ENCODE data around the gene CACTIN. TPM values are rescaled to one million over a fixed set of nuclear protein-coding genes. Genes with fewer than 3 reads are reported as not detected.

Gene CACTIN
- total and polyA plus RNA-seq, 2 experiments from 2014 or later = 19.4 to 49.0 TPM

DNA sequence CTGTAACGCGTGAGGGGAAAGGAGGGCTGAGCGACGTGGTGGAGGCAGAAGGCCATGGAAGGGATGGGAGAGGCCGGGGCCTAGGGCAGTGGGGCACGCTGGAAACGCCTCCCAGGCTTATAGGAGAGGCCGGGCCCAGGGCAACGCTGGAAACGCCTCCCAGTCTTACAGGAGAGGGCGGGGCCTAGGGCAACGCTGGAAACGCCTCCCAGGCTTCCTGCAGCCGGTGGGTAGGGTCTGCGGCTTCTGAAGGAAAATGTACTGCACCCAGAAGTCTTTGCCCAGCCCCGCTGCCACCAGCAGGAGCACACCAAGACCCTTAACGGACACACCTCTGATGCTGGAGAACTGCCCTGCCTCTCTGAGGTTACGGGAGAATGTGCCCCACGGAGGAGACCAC is 9.1 kb downstream of the CACTIN start:
- H3K27ac ChIP-seq = no peak overlapping the region
- no peaks in the 10 kb centered on the region for H3K9me3 ChIP-seq (ENCODE audit: low read depth)
- H3K4me3 ChIP-seq = no peak overlapping the region
- no peak for DNase-seq (ENCODE audit: low read depth in 1 of 2, low spot score in 1 of 2)
- no peaks in the 10 kb centered on the region for H3K27me3 ChIP-seq
- H3K4me1 ChIP-seq (ENCODE audit: low read depth) = no peaks in the 10 kb centered on the region
- no peaks in the 10 kb centered on the region for H3K36me3 ChIP-seq
- TF ChIP-seq, protein P1, sequence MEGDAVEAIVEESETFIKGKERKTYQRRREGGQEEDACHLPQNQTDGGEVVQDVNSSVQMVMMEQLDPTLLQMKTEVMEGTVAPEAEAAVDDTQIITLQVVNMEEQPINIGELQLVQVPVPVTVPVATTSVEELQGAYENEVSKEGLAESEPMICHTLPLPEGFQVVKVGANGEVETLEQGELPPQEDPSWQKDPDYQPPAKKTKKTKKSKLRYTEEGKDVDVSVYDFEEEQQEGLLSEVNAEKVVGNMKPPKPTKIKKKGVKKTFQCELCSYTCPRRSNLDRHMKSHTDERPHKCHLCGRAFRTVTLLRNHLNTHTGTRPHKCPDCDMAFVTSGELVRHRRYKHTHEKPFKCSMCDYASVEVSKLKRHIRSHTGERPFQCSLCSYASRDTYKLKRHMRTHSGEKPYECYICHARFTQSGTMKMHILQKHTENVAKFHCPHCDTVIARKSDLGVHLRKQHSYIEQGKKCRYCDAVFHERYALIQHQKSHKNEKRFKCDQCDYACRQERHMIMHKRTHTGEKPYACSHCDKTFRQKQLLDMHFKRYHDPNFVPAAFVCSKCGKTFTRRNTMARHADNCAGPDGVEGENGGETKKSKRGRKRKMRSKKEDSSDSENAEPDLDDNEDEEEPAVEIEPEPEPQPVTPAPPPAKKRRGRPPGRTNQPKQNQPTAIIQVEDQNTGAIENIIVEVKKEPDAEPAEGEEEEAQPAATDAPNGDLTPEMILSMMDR (IDR thresholded peaks at IDR 0.05; ENCODE audit: low read depth, low read length) = no peak

DNA sequence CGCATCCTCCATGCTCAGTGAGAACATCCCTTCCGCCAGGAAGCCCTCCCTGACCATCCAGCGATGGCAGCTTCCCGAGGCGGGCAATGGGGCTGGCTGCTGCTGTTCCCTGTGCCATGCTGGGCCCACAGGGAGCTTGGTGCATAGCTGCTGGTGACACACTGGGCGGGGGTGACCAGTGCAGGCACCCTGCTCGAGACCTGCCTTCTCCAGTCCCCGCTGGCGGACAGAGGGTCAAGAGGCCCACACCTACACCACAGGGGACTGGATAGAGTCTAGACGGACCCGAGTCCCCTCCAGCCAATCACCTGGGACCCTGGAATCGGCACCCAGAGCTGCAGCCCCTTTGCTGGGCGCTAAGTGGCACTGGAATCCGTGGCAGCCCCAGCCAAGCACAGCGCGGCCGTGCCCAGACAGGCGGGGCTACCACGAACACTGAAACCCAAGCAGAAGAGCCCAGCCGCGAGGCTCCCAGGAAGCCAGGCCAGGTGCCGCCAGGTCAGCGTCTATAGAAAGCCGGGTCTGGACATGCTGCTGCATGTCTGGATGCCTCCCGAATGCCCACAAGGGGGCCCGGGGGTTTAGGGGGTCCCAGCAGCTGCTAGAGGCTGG is 11.0 kb downstream of the CACTIN start:
- DNase-seq (ENCODE audit: low read depth in 1 of 2, low spot score in 1 of 2) = no peak
- Histone ChIP-seq H3K27me3 (no peaks in the 10 kb centered on the region), H3K36me3 (peaks cover 7% of the 10 kb centered on the region)

DNA sequence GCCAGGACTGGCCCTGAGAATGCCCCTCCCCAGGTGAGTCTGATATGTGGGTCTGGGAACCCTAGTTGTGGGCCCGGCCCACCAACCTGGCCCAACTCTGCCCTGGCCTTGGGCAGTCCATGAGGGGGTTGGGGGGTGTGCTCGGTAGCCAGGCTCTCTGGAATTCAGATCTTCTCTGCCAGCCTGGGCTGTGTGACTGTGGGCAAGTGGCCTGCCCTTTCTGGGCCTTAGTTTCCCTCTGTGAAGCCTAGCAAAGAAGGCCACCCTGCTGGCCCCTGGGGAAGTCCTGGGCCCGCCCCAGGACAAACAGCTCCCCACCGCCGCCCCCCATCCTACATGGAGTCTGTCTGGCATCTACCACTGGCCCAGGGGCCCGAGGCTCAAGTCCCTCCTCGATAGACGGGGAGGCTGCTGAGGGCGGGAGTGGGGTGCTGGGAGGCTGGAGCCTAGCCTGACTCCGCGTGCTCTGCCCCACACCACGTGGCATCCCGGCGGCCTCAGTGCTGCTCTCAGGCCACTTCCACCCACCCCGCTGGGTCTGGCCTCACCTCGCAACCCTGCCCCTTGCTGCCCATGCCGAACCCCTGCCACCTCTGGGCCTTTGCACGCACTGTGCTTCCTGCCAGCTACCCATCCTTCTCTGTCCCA is 11.6 kb downstream of the CACTIN start:
- Histone ChIP-seq H3K27ac (no peak overlapping the region), H3K36me3 (peaks cover 10% of the 10 kb centered on the region), H3K9me3 (ENCODE audit: low read depth) (no peaks in the 10 kb centered on the region), H3K4me3 (no peak overlapping the region), H3K4me1 (ENCODE audit: low read depth) (no peaks in the 10 kb centered on the region), H3K27me3 (no peaks in the 10 kb centered on the region)
- TF ChIP-seq, protein P1 (IDR thresholded peaks at IDR 0.05; ENCODE audit: low read depth, low read length) = no peak
- DNase-seq (ENCODE audit: low read depth in 1 of 2, low spot score in 1 of 2) = no peak

More for the DNA sequence above, 11.0 kb downstream of the CACTIN start:
- TF ChIP-seq, protein P1 (IDR thresholded peaks at IDR 0.05; ENCODE audit: low read depth, low read length) = no peak
- Histone ChIP-seq H3K4me3 (no peak overlapping the region), H3K9me3 (ENCODE audit: low read depth) (no peaks in the 10 kb centered on the region), H3K4me1 (ENCODE audit: low read depth) (no peaks in the 10 kb centered on the region), H3K27ac (no peak overlapping the region)

GRCh38 chr19:3613818-3614661 is 12.6 kb downstream of the CACTIN start:
- H3K9me3 ChIP-seq (ENCODE audit: low read depth) = no peaks in the 10 kb centered on the region
- peaks cover under 1% of the 10 kb centered on the region for H3K4me1 ChIP-seq (ENCODE audit: low read depth)
- no peak overlapping the region for H3K27ac ChIP-seq
- H3K36me3 ChIP-seq = peaks cover 10% of the 10 kb centered on the region
- no peak for DNase-seq (ENCODE audit: low read depth in 1 of 2, low spot score in 1 of 2)
- H3K27me3 ChIP-seq = no peaks in the 10 kb centered on the region
- TF ChIP-seq, protein P1 (IDR thresholded peaks at IDR 0.05; ENCODE audit: low read depth, low read length) = no peak
- H3K4me3 ChIP-seq = no peak overlapping the region

DNA sequence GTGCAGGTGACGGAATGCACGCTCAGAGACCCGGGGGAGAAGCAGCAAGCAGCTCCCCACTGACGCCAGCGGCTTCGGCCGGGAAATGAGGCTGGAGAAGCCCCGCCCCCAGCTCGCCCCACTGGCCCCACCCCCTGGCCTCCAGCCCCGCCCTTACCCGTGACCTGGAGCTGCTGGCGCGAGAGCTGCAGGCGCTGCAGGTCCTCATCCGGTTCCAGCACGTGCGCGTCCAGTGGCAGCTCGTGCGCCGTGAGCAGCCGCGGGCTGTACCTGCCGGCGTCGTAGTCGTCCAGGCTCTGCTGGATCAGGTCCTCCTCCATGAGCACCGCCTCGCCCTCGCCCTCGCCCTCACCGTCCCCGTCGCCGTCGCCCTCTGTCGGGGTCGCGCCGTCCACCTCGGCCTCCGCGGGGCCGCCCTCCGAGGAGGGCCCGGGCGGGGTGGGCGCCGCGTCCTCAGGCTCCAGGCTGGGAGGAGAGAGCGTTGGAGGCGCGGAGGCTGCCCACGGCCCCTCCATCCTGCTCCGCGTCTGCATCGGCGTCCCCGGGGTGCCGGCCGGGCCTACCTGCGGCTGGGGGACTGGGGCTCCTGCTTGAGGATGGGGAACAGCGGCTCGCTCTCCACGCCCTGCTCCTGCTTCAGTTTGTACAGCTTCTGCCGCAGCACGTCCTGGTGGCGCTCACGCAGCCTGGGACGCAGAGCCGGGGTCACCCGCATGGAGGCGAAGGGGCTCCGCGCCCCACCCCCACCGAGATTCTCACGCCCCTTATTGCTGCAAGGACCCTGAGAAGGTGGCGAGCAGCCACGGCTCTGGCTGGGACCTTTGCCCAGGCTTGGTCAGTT is 13.5 kb downstream of the CACTIN start:
- TF ChIP-seq, protein P1 (IDR thresholded peaks at IDR 0.05; ENCODE audit: low read depth, low read length) = no peak
- Histone ChIP-seq H3K27me3 (no peaks in the 10 kb centered on the region), H3K4me3 (no peak overlapping the region), H3K36me3 (peaks cover 10% of the 10 kb centered on the region), H3K4me1 (ENCODE audit: low read depth) (peaks cover 10% of the 10 kb centered on the region), H3K27ac (no peak overlapping the region), H3K9me3 (ENCODE audit: low read depth) (no peaks in the 10 kb centered on the region)
- no peak for DNase-seq (ENCODE audit: low read depth in 1 of 2, low spot score in 1 of 2)

Data from cardiac muscle cell (in vitro differentiated cells and primary cell).